ENCODE results near the gene MTCL1.

The MTCL1 gene

GRCh38 chr18:8688816-8689215, 16.5 kb upstream of the MTCL1 start:
- H3K4me3 ChIP-seq (IDR thresholded peaks at IDR 0.05; ENCODE audit: insufficient read depth, low read depth, low read length), result no peak overlapping the region
- H3K27ac ChIP-seq, result no peak overlapping the region
- no peaks in the 10 kb centered on the region for H3K36me3 ChIP-seq (ENCODE audit: insufficient read depth)
- no peaks in the 10 kb centered on the region for H3K79me2 ChIP-seq (ENCODE audit: insufficient read depth, low read depth)
- no peaks in the 10 kb centered on the region for H3K4me1 ChIP-seq (ENCODE audit: low read depth, poor library complexity, severe bottlenecking)
- H3K9ac ChIP-seq, result no peak overlapping the region
- no peaks in the 10 kb centered on the region for H4K20me1 ChIP-seq (ENCODE audit: insufficient read depth)
- H3K27me3 ChIP-seq (ENCODE audit: insufficient read depth, low read depth), result no peaks in the 10 kb centered on the region
- H3K4me2 ChIP-seq, result no peak overlapping the region
- no peak overlapping the region for H2AFZ ChIP-seq (ENCODE audit: low read depth)
- TF ChIP-seq CTCF (conservative IDR thresholded peaks at IDR 0.05; ENCODE audit: low read depth, low read length), result no peak

DNA sequence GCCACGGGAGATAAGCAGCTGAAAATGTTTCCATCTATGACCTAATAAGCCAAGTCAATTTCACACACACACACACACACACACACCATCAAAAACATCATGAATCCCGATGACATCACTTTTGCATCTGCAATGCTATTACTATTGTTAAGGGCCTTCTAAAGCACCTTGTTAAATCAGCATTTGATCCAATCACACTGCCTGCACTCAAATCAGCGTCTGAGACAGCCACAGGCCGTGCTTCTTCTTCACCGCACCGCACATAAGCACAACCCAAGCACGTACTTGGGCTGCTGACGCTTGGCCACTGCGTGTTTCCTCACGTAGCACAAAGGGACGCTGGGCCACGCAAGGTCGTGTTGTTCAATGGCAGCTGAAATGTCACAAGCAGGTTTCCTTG, 15.8 kb upstream of the MTCL1 start:
- no peaks in the 10 kb centered on the region for H3K27me3 ChIP-seq (ENCODE audit: insufficient read depth, low read depth)
- H2AFZ ChIP-seq (ENCODE audit: low read depth), result no peak overlapping the region
- no peaks in the 10 kb centered on the region for H4K20me1 ChIP-seq (ENCODE audit: insufficient read depth)
- TF ChIP-seq CTCF (conservative IDR thresholded peaks at IDR 0.05; ENCODE audit: low read depth, low read length), result no peak
- H3K27ac ChIP-seq, result no peak overlapping the region
- H3K4me2 ChIP-seq, result no peak overlapping the region
- no peak overlapping the region for H3K9ac ChIP-seq
- H3K4me3 ChIP-seq (IDR thresholded peaks at IDR 0.05; ENCODE audit: insufficient read depth, low read depth, low read length), result no peak overlapping the region
- no peaks in the 10 kb centered on the region for H3K4me1 ChIP-seq (ENCODE audit: low read depth, poor library complexity, severe bottlenecking)
- H3K79me2 ChIP-seq (ENCODE audit: insufficient read depth, low read depth), result no peaks in the 10 kb centered on the region
- no peaks in the 10 kb centered on the region for H3K36me3 ChIP-seq (ENCODE audit: insufficient read depth)

- TF ChIP-seq CTCF (conservative IDR thresholded peaks at IDR 0.05; ENCODE audit: low read depth, low read length), result no peak
- no peak overlapping the region for H3K4me3 ChIP-seq (IDR thresholded peaks at IDR 0.05; ENCODE audit: insufficient read depth, low read depth, low read length)
- H3K79me2 ChIP-seq (ENCODE audit: insufficient read depth, low read depth), result no peaks in the 10 kb centered on the region
- H3K36me3 ChIP-seq (ENCODE audit: insufficient read depth), result no peaks in the 10 kb centered on the region
- H3K9ac ChIP-seq, result no peak overlapping the region
- no peaks in the 10 kb centered on the region for H4K20me1 ChIP-seq (ENCODE audit: insufficient read depth)
- no peak overlapping the region for H3K4me2 ChIP-seq
- H3K27me3 ChIP-seq (ENCODE audit: insufficient read depth, low read depth), result no peaks in the 10 kb centered on the region
- no peak overlapping the region for H2AFZ ChIP-seq (ENCODE audit: low read depth)
- H3K27ac ChIP-seq, result no peak overlapping the region
- no peaks in the 10 kb centered on the region for H3K4me1 ChIP-seq (ENCODE audit: low read depth, poor library complexity, severe bottlenecking)
These were observed 10.5 kb upstream of the MTCL1 start for GRCh38 chr18:8694891-8695290.

GRCh38 chr18:8695932-8696517, 9.3 kb upstream of the MTCL1 start:
- Histone ChIP-seq H3K9ac (no peak overlapping the region), H3K79me2 (ENCODE audit: insufficient read depth, low read depth) (no peaks in the 10 kb centered on the region), H3K4me1 (ENCODE audit: low read depth, poor library complexity, severe bottlenecking) (no peaks in the 10 kb centered on the region), H4K20me1 (ENCODE audit: insufficient read depth) (no peaks in the 10 kb centered on the region), H3K4me3 (IDR thresholded peaks at IDR 0.05; ENCODE audit: insufficient read depth, low read depth, low read length) (no peak overlapping the region), H3K4me2 (no peak overlapping the region), H3K27me3 (ENCODE audit: insufficient read depth, low read depth) (no peaks in the 10 kb centered on the region), H3K36me3 (ENCODE audit: insufficient read depth) (no peaks in the 10 kb centered on the region), H2AFZ (ENCODE audit: low read depth) (no peak overlapping the region), H3K27ac (no peak overlapping the region)
- no peak for TF ChIP-seq CTCF (conservative IDR thresholded peaks at IDR 0.05; ENCODE audit: low read depth, low read length)

All from KMS-11 (cell line).